ENCODE measurements around the gene SUCLG1. TPM values are rescaled to one million over a fixed set of nuclear protein-coding genes. Genes with fewer than 3 reads are reported as not detected.

SUCLG1 gene
- total RNA-seq, 2 experiments from 2014 or later, result 66.1 to 69.0 TPM

GRCh38 chr2:84393829-84394228 lies 65.3 kb downstream of the SUCLG1 start:
- no peak for DNase-seq
- H3K4me3 Mint-ChIP-seq, result no peak overlapping the region
- POLR2A ChIA-PET, result no interaction called here
- H3K27me3 Mint-ChIP-seq, result no peaks in the 10 kb centered on the region
- CTCF ChIA-PET, result no interaction called here
- H3K27ac Mint-ChIP-seq, result no peak overlapping the region
- H3K9me3 Mint-ChIP-seq, result no peaks in the 10 kb centered on the region
- no peaks in the 10 kb centered on the region for H3K36me3 Mint-ChIP-seq (ENCODE audit: low read depth)
- H3K4me1 Mint-ChIP-seq, result peaks cover 1% of the 10 kb centered on the region

GRCh38 chr2:84389794-84390193 lies 69.3 kb downstream of the SUCLG1 start:
- Mint-ChIP-seq H3K27ac (no peak overlapping the region), H3K4me3 (no peak overlapping the region), H3K36me3 (ENCODE audit: low read depth) (no peaks in the 10 kb centered on the region), H3K9me3 (peaks cover 3% of the 10 kb centered on the region), H3K4me1 (no peaks in the 10 kb centered on the region), H3K27me3 (peaks cover 23% of the 10 kb centered on the region)
- no peak for DNase-seq
- ChIA-PET POLR2A (no interaction called here), CTCF (no interaction called here)

- no peak for DNase-seq
- no peaks in the 10 kb centered on the region for H3K4me1 Mint-ChIP-seq
- ChIA-PET CTCF (no interaction called here), POLR2A (no interaction called here)
- no peaks in the 10 kb centered on the region for H3K36me3 Mint-ChIP-seq (ENCODE audit: low read depth)
- H3K4me3 Mint-ChIP-seq, result no peak overlapping the region
- H3K27ac Mint-ChIP-seq, result no peak overlapping the region
- peaks cover 26% of the 10 kb centered on the region for H3K27me3 Mint-ChIP-seq
- peaks cover 3% of the 10 kb centered on the region for H3K9me3 Mint-ChIP-seq
These were observed 70.1 kb downstream of the SUCLG1 start for GRCh38 chr2:84388921-84389490.

- no peak overlapping the region for H3K27ac Mint-ChIP-seq
- no peak for DNase-seq
- H3K9me3 Mint-ChIP-seq, result peaks cover 3% of the 10 kb centered on the region
- POLR2A ChIA-PET, result no interaction called here
- H3K4me3 Mint-ChIP-seq, result no peak overlapping the region
- H3K4me1 Mint-ChIP-seq, result no peaks in the 10 kb centered on the region
- peaks cover 35% of the 10 kb centered on the region for H3K27me3 Mint-ChIP-seq
- no peaks in the 10 kb centered on the region for H3K36me3 Mint-ChIP-seq (ENCODE audit: low read depth)
- CTCF ChIA-PET, result no interaction called here
These were observed 70.9 kb downstream of the SUCLG1 start for GRCh38 chr2:84388133-84388532.

GRCh38 chr2:84386336-84387040 lies 72.6 kb downstream of the SUCLG1 start:
- no peak for DNase-seq
- Mint-ChIP-seq H3K4me1 (no peaks in the 10 kb centered on the region), H3K9me3 (peaks cover 3% of the 10 kb centered on the region), H3K27me3 (peaks cover 38% of the 10 kb centered on the region), H3K4me3 (no peak overlapping the region), H3K36me3 (ENCODE audit: low read depth) (no peaks in the 10 kb centered on the region), H3K27ac (no peak overlapping the region)
- ChIA-PET POLR2A (no interaction called here), CTCF (no interaction called here)

GRCh38 chr2:84383271-84383670 lies 75.8 kb downstream of the SUCLG1 start:
- H3K36me3 Mint-ChIP-seq (ENCODE audit: low read depth), result no peaks in the 10 kb centered on the region
- peaks cover 3% of the 10 kb centered on the region for H3K9me3 Mint-ChIP-seq
- no peaks in the 10 kb centered on the region for H3K4me1 Mint-ChIP-seq
- ChIA-PET CTCF (no interaction called here), POLR2A (no interaction called here)
- peaks cover 42% of the 10 kb centered on the region for H3K27me3 Mint-ChIP-seq
- no peak overlapping the region for H3K27ac Mint-ChIP-seq
- DNase-seq, result no peak
- H3K4me3 Mint-ChIP-seq, result no peak overlapping the region

- POLR2A ChIA-PET, result no interaction called here
- Mint-ChIP-seq H3K36me3 (ENCODE audit: low read depth) (no peaks in the 10 kb centered on the region), H3K4me1 (no peaks in the 10 kb centered on the region), H3K9me3 (peaks cover 3% of the 10 kb centered on the region), H3K27ac (no peak overlapping the region), H3K4me3 (no peak overlapping the region), H3K27me3 (peaks cover 28% of the 10 kb centered on the region)
- no peak for DNase-seq
- CTCF ChIA-PET, result no interaction called here
These were observed 78.2 kb downstream of the SUCLG1 start for GRCh38 chr2:84380875-84381274.

GRCh38 chr2:84378960-84379359 lies 80.1 kb downstream of the SUCLG1 start:
- Mint-ChIP-seq H3K27me3 (peaks cover 15% of the 10 kb centered on the region), H3K36me3 (ENCODE audit: low read depth) (no peaks in the 10 kb centered on the region), H3K27ac (no peak overlapping the region), H3K9me3 (no peaks in the 10 kb centered on the region), H3K4me1 (no peaks in the 10 kb centered on the region), H3K4me3 (no peak overlapping the region)
- POLR2A ChIA-PET, result no interaction called here
- DNase-seq, result no peak
- CTCF ChIA-PET, result no interaction called here

GRCh38 chr2:84375020-84375419 lies 84.1 kb downstream of the SUCLG1 start:
- Mint-ChIP-seq H3K4me1 (no peaks in the 10 kb centered on the region), H3K27me3 (no peaks in the 10 kb centered on the region), H3K27ac (no peak overlapping the region), H3K4me3 (no peak overlapping the region), H3K9me3 (no peaks in the 10 kb centered on the region), H3K36me3 (ENCODE audit: low read depth) (no peaks in the 10 kb centered on the region)
- ChIA-PET POLR2A (no interaction called here), CTCF (no interaction called here)
- no peak for DNase-seq

- H3K27ac Mint-ChIP-seq, result no peak overlapping the region
These were observed 85.2 kb downstream of the SUCLG1 start for GRCh38 chr2:84373866-84374265.

More at GRCh38 chr2:84373866-84374265, 85.2 kb downstream of the SUCLG1 start:
- H3K27me3 Mint-ChIP-seq, result no peaks in the 10 kb centered on the region
- CTCF ChIA-PET, result no interaction called here
- H3K4me1 Mint-ChIP-seq, result no peaks in the 10 kb centered on the region
- H3K36me3 Mint-ChIP-seq (ENCODE audit: low read depth), result no peaks in the 10 kb centered on the region
- no peak overlapping the region for H3K4me3 Mint-ChIP-seq
- POLR2A ChIA-PET, result no interaction called here
- DNase-seq, result no peak
- no peaks in the 10 kb centered on the region for H3K9me3 Mint-ChIP-seq

Other genes starting within 250 kb of the SUCLG1 start
- gene DNAH6, start 57.2 kb upstream of the SUCLG1 start, total RNA-seq, result under 1 TPM; 0.45 to 0.50 TPM